GM18498 (cell line): ENCODE data around the gene EPHB2.

Experiments used
- ATAC-seq: cut with Tn5 transposase; IDR thresholded peaks from one replicate; pipeline ENCODE4 v1.9.1; 2021; ENCODE audit warnings: mild to moderate bottlenecking, moderate library complexity; ENCODE audit not compliant: unreplicated experiment

The EPHB2 gene

DNA sequence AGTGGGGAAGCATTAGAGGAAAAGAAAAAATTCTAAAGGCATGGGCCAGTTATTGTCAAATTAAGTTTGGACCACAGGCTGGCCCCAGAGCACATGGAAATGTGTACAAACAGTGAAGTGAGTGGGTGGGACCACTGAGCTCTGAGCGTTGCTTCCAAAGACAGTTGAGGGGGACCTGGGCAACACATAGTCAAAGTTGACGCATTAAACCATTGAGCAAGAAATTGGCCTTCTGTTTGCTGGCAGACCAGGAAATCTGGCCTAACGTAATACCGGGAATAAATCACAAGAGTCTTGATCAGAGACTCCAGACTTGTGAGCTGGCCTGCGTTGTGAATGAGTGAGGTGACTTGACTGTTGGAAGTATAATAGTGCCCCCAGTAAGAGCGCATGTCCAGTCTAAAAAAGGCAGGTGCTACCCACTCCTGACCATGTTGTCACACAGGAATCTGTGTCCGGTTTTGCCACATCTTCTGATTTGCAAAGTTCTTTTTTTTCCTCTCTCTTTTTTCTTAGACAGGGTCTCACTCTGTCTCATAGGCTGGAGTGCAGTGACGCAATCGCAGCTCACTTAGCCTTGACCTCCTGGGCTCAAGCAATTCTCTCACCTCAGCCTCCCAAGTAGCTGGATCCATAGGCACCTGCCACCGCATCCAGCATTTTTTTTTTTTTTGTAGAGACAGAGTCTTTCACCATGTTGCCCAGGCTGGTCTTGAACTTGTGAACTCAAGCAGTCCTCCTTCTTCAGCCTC, 10.7 kb downstream of the EPHB2 start:
- ATAC-seq, result no peak

DNA sequence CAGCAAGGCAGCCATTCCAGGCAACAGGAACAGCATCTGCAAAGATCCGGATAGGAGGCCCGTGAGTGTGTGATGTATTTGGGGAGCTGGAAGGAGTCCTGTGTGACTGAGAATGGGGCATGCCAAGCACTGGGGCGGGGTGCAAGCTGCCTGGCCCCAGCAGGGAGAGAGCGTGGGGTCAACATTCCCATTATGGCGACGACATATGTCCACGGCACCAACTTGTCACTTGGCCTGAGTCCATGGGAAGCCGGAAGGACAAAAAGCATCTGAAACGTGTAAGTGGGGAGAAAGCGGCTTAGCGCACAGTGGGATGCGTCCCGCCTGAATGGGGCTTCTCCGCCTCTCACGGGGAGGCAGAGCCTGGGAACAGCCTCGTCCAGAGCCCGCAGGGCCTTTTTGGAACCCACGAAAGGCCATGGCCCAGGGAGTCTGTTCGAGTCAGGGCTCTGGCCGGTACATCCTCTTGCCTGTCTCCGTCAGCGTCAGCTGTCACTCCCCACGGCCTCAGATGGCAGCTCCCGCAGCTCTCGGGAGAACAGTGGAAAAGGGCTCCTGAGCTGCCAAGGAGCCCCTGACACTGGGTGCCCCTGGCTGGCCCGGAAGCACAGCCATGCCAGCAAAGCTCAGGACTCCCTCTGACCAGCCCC, 12.4 kb downstream of the EPHB2 start:
- no peak for ATAC-seq

DNA sequence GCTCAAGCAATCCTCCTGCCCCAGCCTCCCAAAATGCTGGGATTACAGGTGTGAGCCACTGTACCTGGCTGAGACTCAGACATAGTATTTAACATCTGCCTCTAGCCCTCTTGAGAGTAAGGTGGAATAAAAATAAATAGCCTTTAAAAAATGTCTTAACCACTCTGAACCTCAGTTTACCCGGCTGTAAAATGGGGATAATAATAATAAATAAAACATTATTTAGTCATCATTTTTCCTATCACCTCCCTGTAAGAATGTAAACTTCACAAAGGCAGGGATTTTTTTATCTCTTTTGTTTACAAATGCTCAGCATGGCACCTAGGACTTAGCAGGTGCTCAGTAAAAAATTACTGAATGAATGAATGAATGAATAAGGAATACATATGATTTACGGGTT, 17.2 kb downstream of the EPHB2 start:
- no peak for ATAC-seq

DNA sequence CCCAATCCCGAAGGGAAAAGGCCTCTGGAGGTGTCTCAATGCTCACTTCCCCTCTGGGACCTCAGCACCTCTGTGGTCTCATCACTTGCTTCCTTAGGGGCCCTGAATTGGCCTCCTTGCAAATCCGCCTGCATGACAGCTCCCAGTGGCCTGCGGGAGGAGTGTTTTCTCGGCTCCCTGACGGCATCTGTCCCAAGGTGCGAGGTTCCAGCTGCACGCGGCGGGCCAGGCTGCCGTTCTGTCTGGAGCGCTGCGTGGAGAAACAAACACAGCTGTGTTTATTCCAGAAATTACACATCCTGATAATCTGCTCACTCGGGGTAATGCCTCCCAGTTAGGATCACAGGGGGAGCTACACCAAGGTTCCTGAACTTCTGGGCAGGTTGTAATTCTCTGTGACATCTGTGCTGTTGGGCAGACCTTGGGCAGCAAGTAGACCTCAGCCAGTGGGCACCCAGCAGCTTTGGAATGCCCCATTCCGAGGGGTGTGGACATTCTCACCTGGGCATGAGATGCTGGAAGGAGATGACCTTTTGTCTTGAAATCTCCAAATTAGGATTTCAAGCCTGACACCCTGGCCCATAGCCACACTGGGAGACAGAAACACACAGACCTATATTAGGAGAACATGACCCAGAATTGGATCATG, 18.2 kb downstream of the EPHB2 start:
- ATAC-seq, result no peak

DNA sequence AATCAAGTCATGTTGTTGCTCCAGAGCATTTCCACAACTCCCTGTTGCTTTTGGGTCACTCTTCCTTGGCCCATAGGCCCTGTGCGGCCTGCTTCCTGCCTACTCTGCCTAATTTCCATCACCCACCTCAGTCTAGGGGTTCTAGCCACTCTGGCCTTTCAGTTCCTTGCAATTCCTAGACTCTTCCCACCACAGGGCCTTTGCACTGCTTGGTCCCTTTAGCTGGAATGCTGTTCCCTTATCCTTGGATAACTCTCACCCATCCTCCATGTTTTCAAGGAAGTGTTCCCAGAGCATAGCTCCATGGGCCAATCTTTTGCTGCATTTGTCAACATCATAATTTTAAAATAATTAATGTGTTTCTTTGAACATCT, 18.7 kb downstream of the EPHB2 start:
- no peak for ATAC-seq

DNA sequence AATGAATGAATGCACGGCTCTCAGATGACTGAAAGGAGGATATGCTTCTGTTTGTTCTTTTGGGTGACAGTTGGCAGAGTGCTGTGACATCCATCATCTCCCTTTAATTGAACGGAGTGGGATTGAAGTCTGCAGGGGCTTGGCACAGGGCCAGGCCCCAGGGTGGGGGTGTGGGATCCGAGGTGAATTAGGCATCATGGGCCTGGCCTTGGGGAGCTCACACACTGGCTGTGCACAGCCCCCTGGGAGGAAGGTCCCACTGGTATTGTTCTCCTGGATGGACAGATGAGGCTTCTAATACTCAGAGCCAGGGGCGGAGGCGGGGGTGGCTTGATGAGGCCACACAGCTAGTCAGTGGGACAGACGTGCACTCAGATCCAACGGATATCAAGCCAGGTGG, 19.3 kb downstream of the EPHB2 start:
- no peak for ATAC-seq

DNA sequence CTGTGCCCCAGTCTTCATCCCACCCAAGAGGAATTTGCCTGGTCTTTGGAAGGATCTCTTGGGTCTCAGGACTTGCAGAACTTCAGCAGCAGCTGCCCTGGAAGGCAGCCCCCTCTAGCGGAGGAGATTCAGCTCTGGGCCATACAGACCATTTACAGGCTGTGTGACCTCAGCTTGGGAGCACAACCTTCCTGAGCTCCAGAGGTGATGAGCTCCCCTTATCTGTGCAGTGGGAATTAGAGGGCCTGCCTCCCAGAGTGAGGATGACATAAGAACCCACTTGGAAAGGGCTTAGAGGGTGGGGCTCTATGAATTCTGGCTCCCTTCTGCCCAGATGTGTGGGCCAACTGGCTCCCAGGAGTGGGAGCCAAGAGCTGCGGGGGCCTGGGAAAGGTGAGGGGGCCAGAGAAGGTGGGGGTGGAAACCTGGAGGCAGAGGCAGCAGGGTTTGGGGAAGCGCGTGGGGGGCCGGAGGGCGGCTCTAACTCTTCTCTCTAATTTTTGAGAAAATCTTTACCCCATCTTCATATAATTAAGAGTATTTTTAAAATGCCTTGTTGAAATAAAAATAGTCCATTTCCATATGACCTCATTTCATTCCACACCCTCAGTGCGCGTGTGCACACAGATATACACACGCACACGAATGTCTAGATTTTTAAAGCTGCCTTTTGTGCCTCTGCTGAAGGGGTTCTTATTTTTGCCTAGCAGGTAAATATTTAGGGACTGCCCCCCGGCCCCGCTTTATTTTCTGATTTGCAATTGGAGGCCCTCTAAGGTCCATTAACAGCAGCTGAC, 21.5 kb downstream of the EPHB2 start:
- ATAC-seq, result no peak

DNA sequence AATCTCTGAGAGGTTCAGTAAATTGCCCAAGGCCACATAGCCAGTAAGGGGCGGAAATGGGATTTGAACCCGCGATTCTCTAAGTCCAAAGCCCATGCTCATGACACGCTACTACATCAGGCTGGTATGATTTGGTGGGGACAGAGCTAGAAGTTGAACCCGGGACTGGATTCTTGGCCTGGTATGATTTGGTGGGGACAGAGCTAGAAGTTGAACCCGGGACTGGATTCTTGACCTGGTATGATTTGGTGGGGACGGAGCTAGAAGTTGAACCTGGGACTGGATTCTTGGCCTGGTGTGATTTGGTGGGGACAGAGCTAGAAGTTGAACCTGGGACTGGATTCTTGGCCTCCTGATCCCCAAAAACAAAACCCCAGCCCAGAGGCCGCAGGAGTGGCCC, 23.0 kb downstream of the EPHB2 start:
- no peak for ATAC-seq

DNA sequence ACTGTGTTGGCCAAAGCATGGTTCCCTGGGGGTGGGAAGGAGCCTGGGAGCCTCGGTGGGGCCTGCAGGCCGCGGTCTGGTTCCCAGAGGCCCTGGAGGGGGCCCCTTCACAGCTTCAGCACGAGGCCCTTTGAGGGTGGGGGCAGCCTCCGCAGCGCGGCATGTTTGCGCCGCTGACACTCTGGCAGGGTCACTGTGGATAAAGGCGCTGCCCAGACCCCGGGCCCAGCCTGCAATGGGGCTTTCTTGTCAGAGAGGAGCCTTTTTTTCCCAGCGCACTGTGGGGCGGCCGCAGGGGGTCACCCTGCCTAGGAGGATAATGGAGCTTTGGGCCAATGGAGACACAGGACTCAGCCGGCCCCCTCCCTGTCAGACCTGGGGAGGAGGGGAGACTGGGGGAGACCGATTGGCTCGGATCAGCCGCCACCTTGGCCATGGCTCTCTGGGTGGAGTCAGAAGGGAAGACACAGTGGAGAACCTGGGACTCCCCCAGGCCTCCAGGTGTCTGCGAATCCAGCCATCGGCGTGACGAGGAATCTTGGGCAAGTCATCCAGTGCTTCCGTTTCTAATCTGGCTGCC, 26.0 kb downstream of the EPHB2 start:
- no peak for ATAC-seq

DNA sequence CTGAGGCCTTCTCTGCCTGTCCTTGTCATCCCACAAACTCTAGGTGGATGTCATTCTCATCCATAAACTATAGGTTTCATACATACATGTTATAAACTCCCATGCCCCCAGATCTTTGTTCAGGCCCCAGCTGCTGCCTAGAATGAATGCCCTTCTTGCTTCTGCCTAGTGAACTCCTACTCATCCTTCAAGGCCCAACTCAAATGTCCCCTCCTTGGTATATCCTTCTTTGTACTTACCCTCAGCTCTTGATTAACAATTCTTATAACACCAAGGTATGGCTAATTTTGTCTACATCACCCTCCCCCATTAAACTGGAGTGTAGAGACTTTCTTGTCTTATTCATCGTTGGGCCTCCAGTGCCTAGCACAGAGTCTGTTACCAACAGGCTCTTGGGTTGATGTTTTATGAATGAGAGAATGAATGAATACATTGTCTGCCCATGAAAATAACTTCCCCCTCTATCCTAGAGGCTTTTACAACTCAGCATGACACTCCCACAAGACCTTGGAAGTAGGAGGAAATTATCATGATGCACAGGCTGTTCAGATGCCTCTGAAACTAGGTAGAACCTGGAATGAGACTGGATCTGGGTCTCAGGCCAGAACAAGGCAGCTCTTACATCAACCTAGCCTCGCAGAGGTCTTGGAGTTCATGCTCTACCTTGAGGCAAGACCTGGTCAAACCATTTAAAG, 26.9 kb downstream of the EPHB2 start:
- no peak for ATAC-seq

DNA sequence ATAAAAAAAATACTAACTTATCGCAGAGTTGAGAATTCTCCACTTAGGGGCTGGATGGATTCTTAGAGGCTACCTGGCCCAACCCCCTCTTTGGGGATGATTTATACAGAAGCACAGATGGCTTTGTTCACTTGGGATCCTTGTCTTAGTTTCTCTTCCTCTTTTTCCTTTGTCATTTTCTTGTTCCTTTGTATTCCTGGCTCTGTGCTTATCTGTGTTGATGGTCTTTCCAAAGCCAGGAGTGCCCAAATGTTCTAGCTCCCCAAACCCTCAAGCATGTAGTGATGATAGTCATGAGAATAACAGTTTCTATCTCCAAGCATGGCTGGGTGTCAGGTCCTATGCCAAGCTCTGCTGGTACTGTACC, 27.4 kb downstream of the EPHB2 start:
- ATAC-seq, result no peak

DNA sequence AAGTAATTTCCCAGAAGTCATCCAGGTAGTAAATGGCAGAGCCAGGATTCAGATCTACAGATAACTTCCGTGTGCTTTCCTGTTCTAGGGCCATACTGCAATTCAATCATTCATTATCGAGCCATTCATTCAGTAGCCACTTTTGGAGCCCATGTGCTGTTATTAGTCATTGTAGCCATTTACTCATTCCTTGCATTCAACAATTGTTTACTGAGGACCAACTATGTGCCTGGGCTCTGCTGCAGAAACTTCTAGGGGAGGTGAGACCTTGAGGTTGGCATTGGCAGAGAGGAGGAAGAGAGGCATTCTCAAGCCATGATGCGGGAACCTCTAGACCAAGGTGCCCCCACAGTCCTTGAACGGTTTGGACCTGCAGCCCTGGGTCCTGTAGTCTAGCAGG, 27.9 kb downstream of the EPHB2 start:
- ATAC-seq, result no peak

DNA sequence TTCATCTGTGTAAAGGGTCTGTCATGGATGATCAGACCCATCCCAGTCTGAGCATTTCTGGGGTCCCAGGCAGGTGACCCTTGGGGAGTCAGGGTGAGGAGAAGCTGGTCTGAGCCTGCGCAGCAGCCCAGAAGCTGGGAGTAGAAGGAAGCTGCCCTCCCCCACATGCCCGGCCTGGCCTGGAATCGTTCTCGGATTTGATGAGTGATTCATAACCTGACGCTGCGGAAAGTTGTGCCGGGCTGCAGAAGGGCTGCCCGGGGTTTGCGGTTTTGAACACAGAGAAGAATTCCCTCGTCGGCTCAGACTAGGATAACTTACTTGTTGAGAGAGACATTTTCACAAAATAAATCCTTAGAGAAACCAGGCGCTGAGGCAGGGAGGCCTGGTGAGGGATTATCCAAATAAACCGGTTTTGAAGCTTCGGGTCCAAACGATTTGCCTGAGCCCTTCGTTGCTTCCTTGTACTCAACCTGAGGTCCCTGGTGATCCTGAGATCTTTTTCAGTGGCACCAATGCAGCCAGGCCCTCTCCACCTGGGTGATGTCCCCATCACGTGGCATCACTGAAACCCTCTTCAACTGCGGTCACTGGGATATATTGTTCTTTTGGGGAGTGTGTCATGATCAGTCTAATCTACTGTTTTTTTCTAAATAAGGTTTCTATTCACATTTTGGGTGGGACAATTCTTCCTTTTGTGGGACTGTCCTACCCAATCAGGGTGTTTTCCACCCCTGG, 29.2 kb downstream of the EPHB2 start:
- no peak for ATAC-seq

DNA sequence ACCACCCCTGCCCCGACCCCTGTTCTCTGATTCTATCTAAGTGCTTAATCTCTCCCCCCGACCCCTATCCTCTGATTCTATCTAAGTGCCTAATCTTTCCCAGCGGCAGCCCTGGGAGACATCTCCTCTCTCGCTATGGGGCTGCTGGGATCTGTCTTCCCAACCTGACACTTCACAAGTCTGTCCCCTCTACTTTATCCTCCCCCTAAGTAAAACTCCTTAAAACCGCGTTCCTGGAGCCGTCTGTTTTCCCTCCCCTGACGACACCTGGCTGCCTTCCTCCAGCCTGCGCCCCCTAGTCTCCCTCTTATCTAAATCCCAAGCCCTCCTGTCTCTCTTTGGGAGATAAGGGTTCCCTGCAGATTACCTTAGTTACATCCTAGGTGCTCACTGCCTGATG, 30.5 kb downstream of the EPHB2 start:
- no peak for ATAC-seq

DNA sequence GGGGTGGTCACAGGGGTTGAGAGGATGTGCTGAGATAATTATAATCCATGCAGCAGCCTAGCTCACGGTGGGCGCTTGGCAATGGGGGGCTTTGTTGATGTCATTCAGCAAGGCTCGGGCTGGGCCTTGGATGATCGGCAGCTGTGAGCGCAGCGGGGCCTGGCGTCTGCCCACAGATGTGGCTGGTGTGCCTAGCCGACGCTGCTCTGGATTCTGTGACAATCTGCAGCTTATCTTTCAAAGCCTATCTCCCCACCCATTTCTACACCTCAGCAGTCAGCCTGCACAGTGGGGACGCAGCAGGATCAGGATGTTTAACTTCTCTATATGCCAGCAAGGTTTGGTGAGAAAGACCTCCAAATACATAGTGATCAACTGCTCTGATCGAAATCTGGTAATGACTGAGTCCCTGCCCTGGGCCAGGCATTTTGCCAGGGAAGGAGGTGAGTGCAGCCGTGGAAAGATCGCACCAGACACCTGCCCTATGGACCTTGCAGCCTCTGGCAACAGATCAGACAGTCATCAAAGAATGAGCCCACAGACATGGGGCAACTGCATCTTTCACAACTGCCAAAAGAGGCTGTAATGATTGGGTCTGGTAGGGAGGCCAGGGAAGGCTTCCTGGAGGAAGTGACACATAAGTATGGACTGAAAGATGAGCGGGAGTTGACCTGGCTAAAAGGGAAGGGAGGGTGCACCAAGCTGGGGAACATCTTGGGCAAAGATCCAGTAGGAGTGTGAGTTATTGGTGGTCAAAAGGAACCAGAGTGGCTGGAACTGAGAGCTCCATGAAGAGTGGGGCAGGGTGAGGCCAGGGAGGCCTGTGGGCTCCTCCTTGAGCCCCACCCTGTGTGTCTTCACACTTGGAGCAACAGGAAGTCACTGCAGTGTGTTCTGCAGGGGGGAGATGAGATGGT, 35.3 kb downstream of the EPHB2 start:
- ATAC-seq, result no peak

DNA sequence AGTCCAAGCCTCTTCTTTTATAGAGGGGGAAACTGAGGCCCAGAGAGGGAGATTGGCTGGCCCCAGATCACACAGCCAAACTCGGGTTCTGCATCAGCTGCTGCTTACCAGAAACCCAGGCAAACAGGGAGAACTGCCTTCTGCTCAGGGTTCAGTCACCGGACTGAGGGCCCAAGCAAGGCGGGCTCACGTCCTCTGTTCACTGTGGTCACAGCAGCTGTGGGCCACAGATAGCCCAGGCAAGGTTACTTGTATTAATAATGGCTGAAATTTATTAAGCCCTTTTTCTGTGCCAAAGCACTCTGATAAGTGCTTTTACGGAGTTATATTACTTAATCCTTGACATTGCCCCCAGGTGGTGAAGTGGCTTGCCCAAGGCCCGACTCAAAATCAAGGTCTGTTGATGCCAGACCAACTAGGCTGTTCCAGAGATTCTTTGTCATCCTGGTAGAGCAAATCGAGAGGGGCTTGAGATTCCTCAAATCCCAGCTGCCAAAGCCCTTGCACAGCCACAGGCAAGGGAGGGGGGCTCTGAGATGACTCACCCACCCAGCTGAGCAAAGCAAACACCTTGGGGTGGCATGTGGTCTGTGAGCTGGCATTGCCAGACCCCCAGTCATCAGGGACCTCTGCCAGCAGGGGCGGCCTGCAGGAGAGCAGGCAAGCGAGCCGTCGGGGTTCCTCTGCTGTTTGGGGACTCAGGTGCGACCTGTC, 36.5 kb downstream of the EPHB2 start:
- ATAC-seq, result no peak

DNA sequence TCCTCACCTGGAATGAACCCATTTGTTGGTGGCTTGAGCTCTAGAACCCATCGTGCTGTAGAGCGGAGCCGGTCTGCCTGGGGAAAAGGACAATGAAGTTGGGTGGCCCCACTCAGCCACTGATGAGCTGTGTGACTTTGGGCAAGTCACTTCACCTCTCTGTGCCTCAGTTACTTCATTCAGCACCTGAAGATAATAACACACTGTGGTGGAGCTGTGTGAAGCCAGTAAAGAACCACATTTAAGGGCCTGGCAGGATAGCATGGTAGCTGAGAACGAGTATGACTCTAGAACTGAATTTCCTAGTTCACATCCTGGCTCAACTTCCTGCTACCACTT, 37.1 kb downstream of the EPHB2 start:
- ATAC-seq, result no peak

DNA sequence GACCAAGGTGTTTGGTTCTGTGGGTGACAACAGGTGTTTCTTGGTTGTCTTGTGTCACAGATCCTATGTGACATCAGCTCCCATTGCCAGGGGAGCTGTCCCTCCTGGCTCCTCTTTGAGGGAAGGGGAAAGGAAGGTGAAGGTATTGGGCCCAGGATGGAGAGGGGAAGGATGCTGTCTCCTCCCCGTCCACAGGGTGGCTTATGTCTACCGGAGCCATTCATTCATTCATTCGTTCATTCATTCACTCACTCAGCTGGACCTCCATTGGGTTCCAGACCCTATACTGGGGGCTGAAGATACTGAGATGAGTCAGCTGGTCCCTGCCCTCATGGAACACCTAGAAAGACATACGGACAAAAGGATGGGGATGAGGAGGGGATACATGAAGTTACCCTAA, 38.9 kb downstream of the EPHB2 start:
- no peak for ATAC-seq
